GM12873 (cell line): ENCODE measurements around the gene DYNLT1.

Source experiments
- TF ChIP-seq, protein P1 (sequence below): IDR thresholded peaks from 2 replicates; pipeline ENCODE4 v1.5.1; 2012; ENCODE audit warnings: low read depth, mild to moderate bottlenecking, moderate library complexity, low read length, control low read depth; ENCODE audit not compliant: insufficient read depth; ENCODE audit errors: missing control alignments

Gene DYNLT1

DNA sequence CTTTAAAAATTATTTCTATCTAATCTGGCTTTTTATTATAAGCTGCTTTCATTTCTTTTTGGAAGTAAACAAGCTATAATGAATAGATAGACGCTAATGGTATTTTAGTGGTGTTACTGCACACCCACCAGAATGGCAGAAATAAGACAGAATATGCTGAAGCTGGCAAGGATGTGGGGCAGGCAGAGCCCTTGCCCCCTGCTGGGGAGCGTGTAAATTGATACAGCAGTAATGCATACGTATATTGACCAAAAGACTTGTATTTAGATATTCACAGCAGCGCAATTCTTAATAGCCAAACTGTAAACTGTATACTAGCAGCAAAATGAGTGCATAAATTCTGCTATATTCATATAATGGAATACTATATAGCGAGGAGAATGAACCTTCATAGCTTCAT, 49.3 kb downstream of the DYNLT1 start:
- TF ChIP-seq, protein P1, sequence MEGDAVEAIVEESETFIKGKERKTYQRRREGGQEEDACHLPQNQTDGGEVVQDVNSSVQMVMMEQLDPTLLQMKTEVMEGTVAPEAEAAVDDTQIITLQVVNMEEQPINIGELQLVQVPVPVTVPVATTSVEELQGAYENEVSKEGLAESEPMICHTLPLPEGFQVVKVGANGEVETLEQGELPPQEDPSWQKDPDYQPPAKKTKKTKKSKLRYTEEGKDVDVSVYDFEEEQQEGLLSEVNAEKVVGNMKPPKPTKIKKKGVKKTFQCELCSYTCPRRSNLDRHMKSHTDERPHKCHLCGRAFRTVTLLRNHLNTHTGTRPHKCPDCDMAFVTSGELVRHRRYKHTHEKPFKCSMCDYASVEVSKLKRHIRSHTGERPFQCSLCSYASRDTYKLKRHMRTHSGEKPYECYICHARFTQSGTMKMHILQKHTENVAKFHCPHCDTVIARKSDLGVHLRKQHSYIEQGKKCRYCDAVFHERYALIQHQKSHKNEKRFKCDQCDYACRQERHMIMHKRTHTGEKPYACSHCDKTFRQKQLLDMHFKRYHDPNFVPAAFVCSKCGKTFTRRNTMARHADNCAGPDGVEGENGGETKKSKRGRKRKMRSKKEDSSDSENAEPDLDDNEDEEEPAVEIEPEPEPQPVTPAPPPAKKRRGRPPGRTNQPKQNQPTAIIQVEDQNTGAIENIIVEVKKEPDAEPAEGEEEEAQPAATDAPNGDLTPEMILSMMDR: peak; percentile 40

DNA sequence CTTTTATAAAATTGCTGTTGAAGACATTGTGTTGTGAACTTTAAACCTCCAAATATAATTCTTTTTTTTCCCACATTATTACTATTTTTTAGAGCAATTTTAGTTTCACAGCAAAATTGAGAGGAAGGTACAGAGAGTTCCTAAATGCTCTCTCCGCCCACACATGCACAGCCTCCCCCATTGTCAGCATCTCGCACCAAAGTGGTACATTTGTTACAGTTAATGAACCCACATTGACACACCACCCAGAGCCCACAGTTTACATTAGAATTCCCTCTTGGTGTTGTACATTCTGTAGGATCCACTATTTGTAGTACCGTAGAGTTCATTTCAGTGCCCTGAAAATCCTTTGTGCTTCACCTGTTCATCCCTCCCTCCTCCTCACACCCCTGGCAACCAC, 50.9 kb downstream of the DYNLT1 start:
- TF ChIP-seq, protein P1: no peak

DNA sequence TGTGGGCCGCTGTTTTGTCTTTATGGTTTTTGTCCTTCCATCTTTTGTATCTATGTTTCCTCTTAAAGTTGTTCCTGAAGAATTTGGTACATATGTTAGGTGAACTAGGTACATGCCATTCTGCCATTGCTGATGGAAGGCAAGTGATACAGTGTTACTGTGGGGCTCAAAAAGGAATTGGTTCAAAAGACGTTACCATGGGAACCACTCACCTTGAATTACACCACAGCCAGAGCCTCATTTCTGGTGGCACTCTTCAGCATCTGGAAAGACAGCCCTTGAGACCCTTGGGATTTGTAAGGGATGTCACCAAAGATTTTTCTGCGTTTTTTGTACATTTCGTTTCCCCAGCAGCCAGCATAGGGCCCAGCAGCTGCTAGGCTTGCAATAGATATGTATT, 52.7 kb downstream of the DYNLT1 start:
- TF ChIP-seq, protein P1: no peak

DNA sequence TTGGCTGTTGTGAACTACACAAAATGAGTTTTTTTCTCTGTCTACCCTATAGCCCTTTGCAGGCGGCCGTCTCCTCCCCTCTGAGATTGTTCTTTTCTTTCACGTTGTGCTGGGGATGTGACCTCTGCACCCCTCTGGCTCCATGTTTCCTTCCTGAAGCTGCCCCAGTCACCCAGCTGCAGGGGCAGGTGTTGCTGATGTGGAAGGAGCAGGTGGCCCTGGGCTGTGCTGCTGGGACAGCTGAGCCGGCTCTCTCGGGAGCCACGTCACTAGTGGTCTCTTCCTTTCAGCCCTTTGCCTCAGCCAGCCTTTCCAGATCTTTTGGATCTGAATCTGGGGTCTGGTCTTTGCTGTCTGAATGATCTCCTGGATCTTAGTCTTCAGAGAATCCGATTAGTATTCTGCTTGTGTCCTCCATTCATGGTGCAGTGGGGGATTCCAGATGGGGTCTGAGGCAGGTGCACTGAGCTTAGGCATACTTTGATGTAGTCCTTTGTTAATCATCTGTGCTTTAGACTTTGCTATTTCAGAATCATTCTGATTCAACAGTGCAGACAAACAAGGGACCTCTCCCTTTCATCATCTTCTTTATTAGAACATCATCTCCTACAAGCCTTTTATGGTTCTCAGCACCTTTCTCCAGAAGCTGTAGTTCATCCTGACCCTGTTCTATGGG, 53.3 kb downstream of the DYNLT1 start:
- TF ChIP-seq, protein P1: no peak

DNA sequence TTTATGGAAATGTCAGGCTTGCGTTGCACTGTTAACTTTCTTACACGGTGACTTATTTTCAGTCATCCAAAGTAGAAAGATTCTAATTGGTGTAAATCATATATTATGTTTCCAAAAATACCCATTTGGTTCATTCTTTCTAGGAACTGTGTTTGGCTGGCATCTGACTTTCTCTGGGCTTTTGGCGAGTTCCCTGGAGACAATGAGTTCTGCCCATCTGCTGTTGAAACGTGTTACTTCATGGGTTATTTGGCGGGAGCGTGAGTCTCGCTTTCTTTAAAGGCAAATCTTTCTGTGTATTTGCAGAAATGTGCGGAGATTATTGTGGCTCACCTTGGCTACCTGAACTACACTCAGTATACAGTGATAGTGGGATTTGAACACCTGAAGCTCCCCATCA, 55.2 kb downstream of the DYNLT1 start:
- TF ChIP-seq, protein P1: no peak

DNA sequence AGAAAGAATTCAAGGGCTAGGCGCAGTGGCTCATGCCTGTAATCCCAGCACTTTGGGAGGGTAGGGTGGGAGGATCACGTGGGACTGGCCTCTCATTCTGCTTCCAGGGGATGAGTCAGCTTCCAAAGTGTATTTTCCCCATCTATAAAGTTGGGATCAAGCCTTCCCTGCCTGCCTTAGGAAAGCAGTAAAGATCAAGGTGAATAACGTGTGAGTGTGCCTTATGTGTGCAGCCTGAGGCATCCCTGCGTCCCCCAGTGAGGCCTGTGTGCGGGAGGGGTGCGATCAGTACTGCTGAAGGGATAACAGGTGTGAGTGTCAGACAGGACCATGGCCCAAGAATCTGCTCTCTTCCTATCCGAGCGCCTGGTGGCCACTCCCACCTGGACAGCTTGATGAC, 57.9 kb downstream of the DYNLT1 start:
- TF ChIP-seq, protein P1: no peak
